Motor neuron (in vitro differentiated cells): Measurements from ENCODE around the gene SH3BGRL. TPM values are rescaled to one million over a fixed set of nuclear protein-coding genes. Genes with fewer than 3 reads are reported as not detected.

Source experiments
- ATAC-seq, 8 experiments: fragments of 200-7000 bp; cut with Tn5 transposase; replicated peaks in 6 of 8; 2 replicates each; pipeline ENCODE4 v1.8.0; 2021; ENCODE audit warnings: mild to moderate bottlenecking in 8 of 8, moderate library complexity in 8 of 8
- H3K27ac ChIP-seq, 2 donors: fragments of 250-450 bp; sonication (Bioruptor Pico); 2 replicates each; pipeline ENCODE4 v1.9.0; 2021; ENCODE audit warnings: antibody characterized with exemption in 2 of 2, mild to moderate bottlenecking in 2 of 2, moderate library complexity in 1 of 2
- H3K4me1 ChIP-seq, 2 donors: fragments of 250-450 bp; sonication (Bioruptor Pico); replicated peaks in 1 of 2; 2 replicates each; pipeline ENCODE4 v1.6.1; 2021; ENCODE audit warnings: antibody characterized with exemption in 2 of 2, mild to moderate bottlenecking in 2 of 2, moderate library complexity in 1 of 2
- H3K4me3 ChIP-seq, 5 donors: fragments of 250-450 bp; sonication (Bioruptor Pico); 2 replicates each; pipeline ENCODE4 v1.9.0; 2021; ENCODE audit warnings: antibody characterized with exemption in 5 of 5, mild to moderate bottlenecking in 5 of 5, moderate library complexity in 4 of 5
- WGBS, 10 experiments: fragments of 450-650 bp; shearing (Covaris generic); methylation state at CpG; one replicate each; pipeline ENCODE4 v1.0.0; 2022; 5-methylcytosine and 5-hydroxymethylcytosine counted together
- in situ Hi-C, 9 experiments: fragments of 400-800 bp; cut with MboI; loops; one replicate each; pipeline ENCODE4 v1.15.0; 2021; ENCODE audit warnings: low sequenced_read_pairs in 9 of 9, low pct_unique_long_range_greater_than_20kb in 2 of 9; ENCODE audit not compliant: unreplicated experiment in 9 of 9
- total RNA-seq, 8 experiments: library from RNA; unstranded; fragments of 300-600 nt; gene quantifications; 2 replicates each; pipeline versions ENCODE4 v1.2.3 to v1.2.4, GENCODE V29; 2022

The SH3BGRL gene
- total RNA-seq, 8 experiments from 2014 or later = 57.5 to 117 (median 73.0) TPM

DNA sequence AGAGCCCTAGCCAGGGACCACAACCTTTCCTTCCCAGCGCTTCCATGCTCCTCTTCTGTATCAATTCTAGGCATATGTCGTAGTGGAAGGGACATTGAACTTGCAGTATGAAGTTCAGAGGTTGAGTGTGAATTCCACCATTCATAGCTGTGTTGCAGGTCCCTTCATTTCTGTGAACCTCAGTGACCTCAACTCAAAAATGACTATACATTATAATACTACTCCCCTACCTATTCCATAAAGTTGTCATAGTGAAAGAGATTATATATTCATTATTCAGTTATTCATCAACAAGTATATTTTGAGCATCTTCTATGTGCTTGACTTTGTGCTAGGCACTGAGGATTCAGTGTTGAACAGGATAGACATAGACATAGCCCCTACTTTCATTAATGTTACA, 28.0 kb downstream of the SH3BGRL start:
- WGBS, 10 experiments = 50 to 100% (median 80%) methylated on average over 1 of the region's 2 CpGs; no CpG with 5 or more reads in 7 of the 10 experiments
- Histone ChIP-seq H3K4me1 (no peaks in the 10 kb centered on the region), H3K27ac (no peak overlapping the region), H3K4me3 (no peak overlapping the region)
- in situ Hi-C loops = no loop called here
- no peak for ATAC-seq

DNA sequence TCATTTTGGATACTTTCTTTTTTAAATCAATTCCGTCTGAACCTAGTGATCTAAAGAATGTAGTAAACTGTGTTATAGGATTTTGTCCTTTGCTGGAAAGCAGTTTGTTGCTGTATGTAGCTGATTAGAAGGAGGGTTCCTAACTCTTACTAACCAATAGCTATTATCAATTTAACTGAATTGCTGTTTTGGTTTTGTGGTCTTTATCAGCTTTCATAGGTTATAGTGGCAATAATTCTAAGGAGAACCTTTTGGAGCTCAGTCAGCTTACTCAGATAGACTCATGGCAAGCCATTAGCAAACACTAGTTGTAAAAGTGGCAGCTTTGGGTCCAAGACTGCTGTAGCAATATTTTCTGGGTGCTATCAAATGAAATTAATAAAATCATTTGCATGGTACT, 29.6 kb downstream of the SH3BGRL start:
- 22 to 100% (median 80%) methylated on average over 1 of the region's 1 CpG; no CpG with 5 or more reads in 6 of the 10 experiments for WGBS, 10 experiments
- H3K4me3 ChIP-seq = no peak overlapping the region

DNA sequence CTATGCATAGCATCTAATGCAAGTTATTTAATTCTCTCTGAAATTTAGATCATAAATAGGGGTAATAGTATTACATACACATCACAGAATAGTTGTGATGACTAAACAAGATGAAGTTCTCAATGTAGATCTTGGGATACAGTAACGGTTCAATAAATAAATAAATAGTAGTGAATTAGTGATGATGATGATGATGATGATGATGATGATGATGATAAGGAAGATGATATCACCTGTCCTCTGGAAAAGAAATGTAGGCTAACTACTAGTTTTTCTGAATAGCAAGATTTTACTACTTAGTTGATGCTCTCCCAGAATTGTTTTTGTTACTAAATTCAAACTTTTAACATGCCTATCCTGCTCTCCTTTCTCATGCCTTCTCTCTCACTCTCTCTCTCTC, 30.3 kb downstream of the SH3BGRL start:
- WGBS, 10 experiments = 43 to 100% (median 80%) methylated on average over 1 of the region's 1 CpG; no CpG with 5 or more reads in 6 of the 10 experiments
- in situ Hi-C loops = no loop called here
- no peak for ATAC-seq
- Histone ChIP-seq H3K27ac (no peak overlapping the region), H3K4me1 (no peaks in the 10 kb centered on the region), H3K4me3 (no peak overlapping the region)

More for the DNA sequence above, 29.6 kb downstream of the SH3BGRL start:
- Histone ChIP-seq H3K27ac (no peak overlapping the region), H3K4me1 (no peaks in the 10 kb centered on the region)
- no peak for ATAC-seq
- in situ Hi-C loops = no loop called here

DNA sequence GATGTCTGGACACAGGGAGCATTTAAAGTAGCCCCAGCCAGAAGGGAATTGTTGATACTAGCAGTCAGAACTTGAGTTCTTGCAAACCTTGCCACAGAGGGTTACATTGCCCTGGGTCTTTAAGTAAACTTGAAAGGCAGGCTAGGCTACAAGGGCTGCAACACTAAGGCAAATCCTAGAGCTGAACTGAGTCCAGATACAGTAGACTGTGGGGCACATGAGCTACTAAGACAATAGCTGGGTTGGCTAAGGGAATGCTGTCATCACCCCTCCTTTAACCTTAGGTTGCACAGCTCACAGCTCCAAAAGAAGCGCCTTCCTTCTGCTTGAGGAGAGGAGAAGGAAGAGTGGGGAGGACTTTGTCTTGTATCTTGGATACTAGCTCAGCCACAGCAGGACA, 35.6 kb downstream of the SH3BGRL start:
- in situ Hi-C loops = no loop called here
- no peak overlapping the region for H3K4me3 ChIP-seq
- H3K27ac ChIP-seq = no peak overlapping the region
- ATAC-seq = no peak
- 67% methylated on average over 1 of the region's 1 CpG; no CpG with 5 or more reads in 9 of the 10 experiments for WGBS, 10 experiments
- no peaks in the 10 kb centered on the region for H3K4me1 ChIP-seq

DNA sequence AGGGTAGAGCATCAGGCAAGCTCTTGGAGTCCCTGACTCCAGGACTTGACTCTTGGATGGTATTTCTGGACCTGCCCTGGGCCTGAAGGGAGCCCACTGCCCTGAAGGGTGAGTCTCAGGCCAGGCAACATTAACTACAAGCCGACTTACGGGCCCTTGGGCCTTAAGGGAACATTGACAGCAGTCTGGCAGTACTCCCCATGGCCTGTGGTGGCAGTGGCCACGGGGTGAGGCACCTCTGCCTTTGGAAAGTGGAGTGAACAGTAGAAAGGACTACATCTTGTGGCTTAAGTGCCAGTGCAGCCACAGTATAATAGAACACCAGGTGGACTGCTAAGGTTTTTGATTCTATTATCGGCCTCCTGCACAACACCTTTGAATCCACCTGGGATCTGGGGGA, 36.3 kb downstream of the SH3BGRL start:
- Histone ChIP-seq H3K27ac (no peak overlapping the region), H3K4me1 (no peaks in the 10 kb centered on the region), H3K4me3 (no peak overlapping the region)
- ATAC-seq = no peak
- WGBS, 10 experiments = 60 to 87% methylated on average over 2 to 3 of the region's 4 CpGs; no CpG with 5 or more reads in 8 of the 10 experiments
- in situ Hi-C loops = no loop called here

DNA sequence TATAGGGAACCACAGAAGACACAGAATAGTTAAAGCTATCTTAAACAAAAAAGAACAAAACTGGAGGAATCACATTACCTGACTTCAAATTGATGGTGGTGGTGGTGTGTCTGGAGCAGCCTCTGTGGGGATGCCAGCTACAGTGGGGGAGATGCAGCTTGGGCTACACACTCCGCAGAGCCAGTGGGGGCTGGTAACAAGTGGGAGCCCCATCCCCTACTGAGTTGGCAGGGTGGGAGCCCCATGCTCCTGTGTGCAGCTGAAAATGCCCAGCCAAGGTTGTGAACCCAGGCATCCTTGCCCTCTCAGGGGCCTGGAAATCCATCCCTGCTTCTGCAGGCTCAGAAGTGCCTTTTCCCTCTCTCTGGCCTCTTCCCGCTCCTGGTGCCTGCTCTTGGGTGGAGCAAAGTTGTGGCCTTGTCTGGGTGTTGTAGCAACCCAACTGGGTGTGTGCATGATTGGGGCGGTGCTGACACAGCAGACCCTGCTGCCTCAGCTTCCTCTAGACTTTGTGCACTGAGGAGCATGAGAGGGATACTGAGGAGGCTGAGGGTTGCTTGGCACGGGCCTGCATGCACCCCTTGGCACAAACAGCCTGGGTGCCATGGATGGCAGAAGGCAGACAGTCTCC, 38.9 kb downstream of the SH3BGRL start:
- 40 to 100% (median 57%) methylated on average over 1 to 4 of the region's 4 CpGs; no CpG with 5 or more reads in 7 of the 10 experiments for WGBS, 10 experiments
- in situ Hi-C loops = no loop called here
- Histone ChIP-seq H3K4me3 (no peak overlapping the region), H3K27ac (no peak overlapping the region), H3K4me1 (no peaks in the 10 kb centered on the region)
- ATAC-seq = peak in 2 of 8 experiments; percentile 64 to 89

DNA sequence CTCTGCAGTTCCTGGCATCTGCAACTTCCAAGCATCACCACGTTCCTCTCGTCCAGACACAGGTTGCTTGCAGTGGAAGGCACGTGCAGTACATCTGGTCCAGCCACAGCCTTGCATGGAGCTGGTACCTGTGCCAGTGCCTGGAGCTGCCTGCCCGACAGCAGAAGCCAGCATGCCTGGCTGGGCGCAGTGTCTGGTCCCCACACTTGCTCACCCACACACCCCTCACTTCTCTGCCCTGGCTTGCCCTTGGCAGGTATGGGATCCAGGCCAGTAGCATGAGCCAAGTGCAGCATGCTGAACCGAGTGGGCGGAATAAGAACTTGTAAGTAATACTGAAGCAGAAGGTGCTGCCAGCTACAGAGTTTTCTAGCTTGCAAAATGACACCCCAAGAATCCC, 39.9 kb downstream of the SH3BGRL start:
- in situ Hi-C loops = no loop called here
- Histone ChIP-seq H3K4me1 (no peaks in the 10 kb centered on the region), H3K4me3 (no peak overlapping the region), H3K27ac (no peak overlapping the region)
- no peak for ATAC-seq
- WGBS, 10 experiments = 78 to 100% methylated on average over 1 to 4 of the region's 7 CpGs; no CpG with 5 or more reads in 8 of the 10 experiments

DNA sequence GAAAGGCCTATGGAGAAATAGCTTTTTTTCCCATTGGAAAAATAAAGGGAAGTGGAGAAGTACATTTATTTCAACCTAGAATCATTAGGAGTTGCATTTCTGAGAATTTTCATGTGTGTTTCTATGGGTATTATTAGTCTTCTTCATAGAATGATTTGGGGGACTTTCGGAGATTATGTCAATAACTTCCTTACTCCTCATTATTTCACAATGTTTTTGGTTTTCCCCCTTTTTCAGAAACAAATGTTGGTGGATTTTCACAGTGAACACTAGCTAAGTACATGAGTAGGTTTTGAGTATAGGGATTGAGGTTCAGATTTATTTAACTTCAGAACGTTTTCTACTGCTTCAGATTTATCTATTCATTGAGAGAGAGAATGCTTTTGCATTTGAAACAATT, 54.0 kb downstream of the SH3BGRL start:
- Histone ChIP-seq H3K27ac (no peak overlapping the region), H3K4me3 (no peak overlapping the region), H3K4me1 (no peaks in the 10 kb centered on the region)
- ATAC-seq = no peak
- WGBS, 10 experiments = 29 to 100% (median 63%) methylated on average over 1 to 2 of the region's 2 CpGs; no CpG with 5 or more reads in 4 of the 10 experiments
- in situ Hi-C loops = no loop called here

DNA sequence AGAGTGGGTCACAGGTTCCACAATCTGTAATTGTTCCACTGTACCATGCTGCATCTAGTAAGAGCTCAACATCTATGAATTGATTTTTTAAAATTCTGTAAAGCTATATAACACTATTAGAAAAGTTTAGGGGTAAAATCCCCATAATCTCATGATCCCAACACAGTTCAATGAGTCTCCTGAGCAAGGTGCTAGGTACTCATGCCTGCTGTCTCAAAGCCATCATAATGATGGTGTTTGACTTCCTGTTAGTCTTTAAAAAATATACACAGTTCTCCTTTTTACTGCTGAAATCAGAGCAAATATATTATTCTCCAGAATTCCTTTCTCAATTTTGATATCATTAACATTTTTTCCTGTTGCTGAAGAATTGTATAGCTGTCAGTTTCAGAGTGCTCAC, 55.9 kb downstream of the SH3BGRL start:
- in situ Hi-C loops = no loop called here
- no peak for ATAC-seq
- H3K27ac ChIP-seq = no peak overlapping the region
- no peak overlapping the region for H3K4me3 ChIP-seq
- no peaks in the 10 kb centered on the region for H3K4me1 ChIP-seq

DNA sequence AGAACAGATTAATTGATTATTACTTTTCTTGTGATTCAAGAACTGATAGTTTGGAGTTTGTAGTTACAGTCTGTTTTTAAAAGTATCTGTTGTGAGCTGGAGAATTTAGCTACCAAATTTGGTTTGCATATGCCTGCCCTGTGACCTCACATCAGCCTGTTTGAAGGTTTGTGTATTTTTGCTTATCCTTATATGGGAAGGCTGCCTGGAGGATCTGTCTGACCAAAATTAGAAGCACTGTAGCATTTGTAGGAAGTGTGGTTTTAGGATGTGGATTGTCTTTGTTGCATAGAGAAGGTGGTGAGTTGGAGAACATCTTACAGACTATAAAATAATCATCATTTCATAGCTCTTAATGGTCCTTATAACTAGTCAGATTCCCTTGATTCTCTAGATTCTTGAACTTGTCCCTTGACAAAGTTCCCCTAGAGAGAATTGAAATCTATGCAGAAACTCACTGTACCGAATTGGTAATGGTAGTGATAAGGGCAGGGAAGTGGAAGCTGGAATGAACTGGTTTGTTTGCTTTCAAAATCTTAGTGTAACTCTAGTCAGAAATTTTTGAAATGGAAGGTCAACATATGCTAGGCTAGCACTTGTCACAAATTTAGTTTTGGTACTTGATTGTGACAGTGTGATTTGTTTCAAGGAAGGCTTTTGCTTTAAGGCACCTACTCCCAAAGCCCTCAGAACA, 57.3 kb downstream of the SH3BGRL start:
- no peaks in the 10 kb centered on the region for H3K4me1 ChIP-seq
- no peak overlapping the region for H3K4me3 ChIP-seq
- 0% methylated on average over 1 of the region's 1 CpG; no CpG with 5 or more reads in 9 of the 10 experiments for WGBS, 10 experiments
- no peak overlapping the region for H3K27ac ChIP-seq
- peak in 3 of 8 experiments; percentile 71 to 86 (median 77) for ATAC-seq
- in situ Hi-C loops = no loop called here

DNA sequence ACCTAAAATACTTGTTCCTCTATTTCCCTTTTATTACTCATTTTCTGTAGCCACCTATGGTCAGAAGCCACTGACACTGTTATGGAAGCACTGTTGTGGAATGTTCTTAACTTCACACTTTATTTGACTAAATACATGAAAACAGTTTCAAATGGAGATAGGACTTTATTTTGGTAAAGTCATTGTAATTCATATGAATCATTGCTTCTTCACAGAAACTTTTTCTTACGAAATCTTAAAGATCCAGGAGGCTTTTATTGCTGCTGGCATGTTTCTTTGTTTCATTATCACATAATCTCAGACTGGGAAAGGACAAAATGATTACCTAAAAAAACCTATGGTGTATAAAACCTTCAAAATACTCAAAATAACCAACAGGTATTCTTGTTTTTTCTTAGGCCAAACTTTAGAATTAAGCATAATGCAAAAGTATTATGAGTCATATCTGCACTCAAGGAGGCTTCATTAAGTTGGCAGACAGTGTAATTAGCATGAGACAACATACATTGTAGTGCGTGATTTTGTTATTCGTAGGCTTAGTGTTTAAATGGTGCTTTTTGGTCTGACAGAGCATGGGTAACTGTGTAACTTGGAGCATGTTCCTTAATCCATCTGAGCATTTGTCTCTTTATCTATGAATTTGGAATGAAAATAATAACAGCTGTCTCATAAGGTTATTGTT, 58.0 kb downstream of the SH3BGRL start:
- H3K27ac ChIP-seq = no peak overlapping the region
- in situ Hi-C loops = no loop called here
- 0 to 35% (median 15%) methylated on average over 1 to 3 of the region's 3 CpGs; no CpG with 5 or more reads in 6 of the 10 experiments for WGBS, 10 experiments
- no peaks in the 10 kb centered on the region for H3K4me1 ChIP-seq
- ATAC-seq = peak in 3 of 8 experiments; percentile 18 to 58 (median 30)
- no peak overlapping the region for H3K4me3 ChIP-seq

DNA sequence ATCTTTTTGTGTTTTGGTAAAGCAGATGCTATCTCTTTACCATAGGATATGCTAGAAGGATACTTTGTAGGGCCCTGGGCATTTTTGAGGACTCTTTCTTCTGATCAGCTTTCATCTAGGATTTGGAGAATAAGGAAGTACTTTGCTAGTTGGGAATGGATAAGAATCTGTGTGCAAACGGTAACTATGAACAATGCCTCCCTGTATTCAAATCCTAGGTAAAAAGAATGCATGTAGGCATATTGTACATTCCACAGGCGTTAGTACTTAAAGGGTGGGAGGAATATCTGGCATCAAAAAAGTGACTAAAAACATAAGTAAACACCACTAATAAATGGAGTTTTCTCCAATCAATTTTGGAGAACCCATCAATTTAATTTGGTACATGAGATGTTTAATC, 59.7 kb downstream of the SH3BGRL start:
- ATAC-seq = peak in 1 of 8 experiments; percentile 45
- 15 to 67% (median 40%) methylated on average over 1 to 2 of the region's 2 CpGs; no CpG with 5 or more reads in 5 of the 10 experiments for WGBS, 10 experiments
- no peak overlapping the region for H3K27ac ChIP-seq
- in situ Hi-C loops = no loop called here
- no peak overlapping the region for H3K4me3 ChIP-seq
- no peaks in the 10 kb centered on the region for H3K4me1 ChIP-seq

DNA sequence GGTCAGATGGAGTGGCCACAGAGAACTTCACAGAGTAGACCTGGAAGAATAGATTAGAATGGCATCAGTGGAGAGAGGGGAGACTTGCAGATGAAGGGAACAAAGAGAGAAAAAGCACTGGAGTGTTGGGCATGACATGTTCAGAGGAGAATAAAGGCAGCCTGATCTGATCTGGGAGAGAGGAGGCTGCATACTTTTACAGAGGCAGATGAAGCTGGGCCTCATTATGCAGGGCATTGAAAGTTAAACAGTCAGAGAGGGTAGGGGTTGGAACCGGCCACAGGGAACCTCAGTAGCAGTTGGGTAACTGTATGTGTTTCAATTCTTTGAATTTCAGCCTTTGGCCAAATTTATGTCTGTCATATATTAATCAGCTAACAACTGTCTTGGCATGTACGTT, 61.2 kb downstream of the SH3BGRL start:
- 6% methylated on average over 2 of the region's 2 CpGs; no CpG with 5 or more reads in 9 of the 10 experiments for WGBS, 10 experiments
- H3K27ac ChIP-seq = no peak overlapping the region
- H3K4me3 ChIP-seq = no peak overlapping the region
- no peaks in the 10 kb centered on the region for H3K4me1 ChIP-seq
- in situ Hi-C loops = no loop called here
- ATAC-seq = peak in 5 of 8 experiments; percentile 27 to 69 (median 49)
